Inferior parietal cortex (tissue), 1 donor: Measurements from ENCODE around the gene TMEM94.
"Not testable (repeated sequence)": the region's sequence is repeated elsewhere in the genome, so short reads cannot be mapped to it uniquely, and the experiment has no call there.

Source experiments
- DNase-seq: peaks from one replicate; pipeline ENCODE4 v3.0.0-alpha.2; 2016; ENCODE audit errors: extremely low spot score

Gene TMEM94

DNA sequence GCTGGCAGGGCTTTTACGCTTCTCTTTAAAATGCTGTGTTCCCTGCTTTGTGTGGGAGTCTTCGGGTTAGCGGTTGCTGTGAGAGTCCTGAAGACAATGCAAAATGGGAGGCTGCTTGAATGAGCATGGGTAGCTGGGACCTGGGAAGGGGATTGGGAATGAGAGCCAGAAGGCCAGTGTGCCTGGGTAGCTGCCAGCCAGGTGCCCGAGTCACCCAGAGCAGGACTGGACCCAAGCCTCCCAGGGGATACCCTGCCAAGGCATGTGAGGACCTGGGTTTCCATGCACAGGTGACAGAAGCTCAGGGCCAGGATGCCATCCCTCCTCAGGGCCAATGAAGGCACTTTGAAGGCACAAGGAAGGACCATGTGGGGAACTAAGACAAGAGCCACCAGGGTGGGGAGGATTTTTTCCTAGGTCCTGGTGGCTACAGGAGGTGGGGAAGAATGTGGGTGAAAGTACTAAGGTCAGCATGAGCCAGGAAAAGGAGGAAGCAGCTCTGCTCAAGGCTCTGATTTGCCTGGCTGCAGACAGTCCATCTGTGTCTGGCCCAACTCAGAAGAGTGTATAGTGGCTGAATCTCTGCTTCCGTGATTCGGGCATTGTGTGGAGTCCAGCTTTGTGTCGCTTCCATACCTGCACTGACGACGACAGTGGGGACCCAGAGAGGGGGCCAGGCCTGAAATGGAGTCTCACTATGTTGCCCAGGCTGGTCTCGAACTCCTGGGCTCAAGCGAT is 20.5 kb downstream of the TMEM94 start:
- no peak for DNase-seq

DNA sequence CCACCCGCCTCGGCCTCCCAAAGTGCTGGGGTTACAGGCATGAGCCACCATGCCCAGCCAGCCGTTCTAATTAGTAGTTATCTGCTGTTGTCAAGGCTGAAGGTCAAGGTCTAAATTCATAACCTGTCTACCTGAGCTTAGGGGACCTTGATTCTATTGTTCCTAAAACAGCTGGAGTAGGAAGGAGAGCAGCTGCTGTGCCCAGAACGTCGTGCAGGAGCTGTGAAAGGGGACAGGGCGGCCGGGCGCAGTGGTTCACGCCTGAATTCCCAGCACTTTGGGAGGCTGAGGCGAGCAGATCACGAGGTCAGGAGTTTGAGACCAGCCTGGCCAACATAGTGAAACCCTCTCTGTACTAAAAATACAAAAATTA is 21.0 kb downstream of the TMEM94 start:
- not testable (repeated sequence) for DNase-seq

DNA sequence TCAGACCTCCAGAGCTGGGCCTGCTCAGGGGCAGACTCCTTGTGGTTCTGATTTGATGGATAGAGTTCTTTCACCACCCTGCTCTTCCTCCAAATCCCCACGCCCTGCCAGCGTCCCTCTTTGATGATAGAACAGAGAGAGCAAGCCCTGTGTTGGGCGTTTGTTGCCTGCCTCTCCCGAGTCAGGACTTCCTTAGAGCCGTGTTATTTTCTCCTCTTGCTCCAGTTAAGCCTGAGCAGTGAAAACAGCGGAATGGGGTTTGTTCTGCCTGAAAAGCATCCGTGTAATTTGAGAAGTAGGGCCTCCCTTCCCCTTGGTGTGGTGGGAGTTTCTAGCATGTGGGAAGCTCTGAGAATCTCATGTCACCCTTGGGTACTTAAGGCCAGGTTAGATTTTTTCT is 22.1 kb downstream of the TMEM94 start:
- DNase-seq = no peak

DNA sequence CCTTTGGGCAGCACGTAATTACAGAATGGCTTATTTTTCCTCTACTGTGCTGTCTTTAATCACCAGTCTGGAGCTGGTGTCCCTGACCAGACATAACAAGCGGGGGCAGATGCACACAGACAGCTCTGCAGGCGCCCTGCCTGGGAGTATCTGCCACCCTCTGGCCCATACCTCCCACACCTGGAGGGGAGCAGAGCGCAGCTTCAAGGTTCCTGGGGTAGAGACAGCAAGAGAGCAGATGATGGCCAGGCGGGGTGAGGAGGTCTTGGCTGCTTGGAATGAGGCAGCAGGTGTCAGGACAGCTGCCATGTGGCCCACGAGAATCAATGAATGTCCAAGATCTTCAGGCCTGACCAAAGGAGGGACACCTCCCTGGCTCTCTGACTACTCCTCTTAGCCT is 23.8 kb downstream of the TMEM94 start:
- no peak for DNase-seq

DNA sequence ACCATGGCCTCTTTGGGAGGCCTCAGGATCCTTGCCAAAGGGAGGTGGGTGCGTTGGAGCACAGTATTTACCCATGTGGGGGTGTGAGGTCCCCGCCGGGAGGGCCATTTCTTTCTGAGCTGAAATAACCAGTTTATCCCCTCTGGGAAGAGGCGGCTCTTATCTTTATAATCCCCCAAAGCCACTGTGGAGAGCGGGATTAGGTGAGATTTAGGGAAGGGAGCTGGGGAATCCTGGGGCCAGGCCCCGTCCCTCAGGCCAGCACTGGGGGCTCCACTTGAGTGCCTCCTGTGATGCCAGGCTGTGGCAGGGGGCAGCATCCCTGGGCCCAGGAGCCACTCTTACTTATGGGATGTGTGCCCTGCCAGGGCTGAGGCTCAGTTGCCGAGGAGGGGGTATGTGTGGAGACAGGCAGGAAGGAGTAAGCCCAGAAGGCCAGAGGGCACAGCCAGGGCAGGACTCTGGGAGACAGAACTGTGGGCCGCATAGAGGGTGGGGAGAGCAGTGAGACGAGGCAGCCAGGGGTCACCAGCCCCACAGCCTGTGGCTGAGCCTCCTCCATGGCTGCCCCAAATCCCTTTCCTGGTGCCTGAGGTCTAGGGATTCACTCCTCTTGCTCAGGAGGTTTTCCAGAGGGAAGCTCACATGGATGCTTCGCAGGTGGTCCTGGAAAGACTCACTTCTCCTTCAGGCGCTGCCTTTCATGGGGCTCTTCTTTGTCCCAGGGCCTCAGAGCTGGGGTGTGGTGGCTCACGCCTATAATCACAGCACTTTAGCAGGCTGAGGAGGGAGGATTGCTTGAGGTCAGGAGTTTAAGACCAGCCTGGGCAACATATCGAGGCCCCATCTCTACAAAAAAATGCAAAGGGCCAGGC is 25.0 kb downstream of the TMEM94 start:
- no peak for DNase-seq

DNA sequence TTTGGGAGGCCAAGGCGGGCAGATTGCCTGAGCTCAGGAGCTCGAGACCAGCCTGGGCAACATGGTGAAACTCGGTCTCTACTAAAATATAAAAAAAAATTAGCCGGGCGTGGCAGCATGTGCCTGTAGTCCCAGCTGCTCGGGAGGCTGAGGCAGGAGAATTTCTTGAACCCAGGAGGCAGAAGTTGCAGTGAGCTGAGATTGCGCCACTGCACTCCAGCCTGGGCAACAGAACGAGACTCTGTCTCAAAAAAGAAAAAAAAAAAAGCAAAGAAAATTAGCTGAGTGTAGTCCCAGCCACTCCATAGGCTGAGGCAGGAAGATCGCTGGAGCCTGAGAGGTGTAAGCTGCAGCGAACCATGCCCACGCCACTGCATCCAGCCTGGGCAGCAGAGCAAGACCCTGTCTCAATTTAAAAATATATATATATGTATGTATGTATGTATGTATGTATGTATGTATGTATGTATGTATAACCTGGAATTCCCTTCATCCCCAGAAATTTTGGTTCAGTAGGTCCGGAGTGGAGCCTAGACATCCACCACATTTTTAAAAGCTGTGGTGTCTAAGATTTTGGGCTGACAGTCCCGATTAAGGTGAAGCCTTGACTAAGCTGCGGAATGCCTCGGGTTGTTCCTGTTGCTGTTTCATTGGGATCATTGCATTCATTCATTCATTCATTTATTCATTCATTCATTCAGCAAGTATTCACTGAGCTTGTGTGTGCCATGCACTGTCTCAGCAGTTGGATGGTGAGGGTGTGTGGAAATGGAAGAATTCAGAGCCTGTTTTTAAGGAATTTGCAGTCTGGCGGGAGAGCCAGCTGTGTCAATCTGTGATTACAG is 25.9 kb downstream of the TMEM94 start:
- DNase-seq = no peak

DNA sequence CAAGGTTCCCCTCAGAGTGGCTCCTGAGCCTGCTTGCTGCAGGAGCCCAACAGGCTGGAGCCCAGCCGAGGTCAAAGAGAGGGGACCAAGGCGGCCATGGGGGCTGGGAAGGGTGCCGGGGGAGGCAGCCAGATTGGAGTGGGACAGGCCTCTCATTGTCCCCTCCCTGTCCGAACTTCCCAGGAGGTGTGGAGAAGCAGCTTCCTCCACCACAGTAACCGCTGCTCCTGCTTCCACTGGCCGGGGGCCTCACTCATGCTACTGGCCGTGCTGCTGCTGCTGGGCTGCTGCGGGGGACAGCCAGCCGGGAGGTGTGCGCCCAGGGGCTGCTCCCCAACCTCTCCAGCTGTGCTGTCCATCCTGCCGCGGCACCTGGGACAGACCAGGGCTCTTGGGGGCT is 29.3 kb downstream of the TMEM94 start:
- no peak for DNase-seq

DNA sequence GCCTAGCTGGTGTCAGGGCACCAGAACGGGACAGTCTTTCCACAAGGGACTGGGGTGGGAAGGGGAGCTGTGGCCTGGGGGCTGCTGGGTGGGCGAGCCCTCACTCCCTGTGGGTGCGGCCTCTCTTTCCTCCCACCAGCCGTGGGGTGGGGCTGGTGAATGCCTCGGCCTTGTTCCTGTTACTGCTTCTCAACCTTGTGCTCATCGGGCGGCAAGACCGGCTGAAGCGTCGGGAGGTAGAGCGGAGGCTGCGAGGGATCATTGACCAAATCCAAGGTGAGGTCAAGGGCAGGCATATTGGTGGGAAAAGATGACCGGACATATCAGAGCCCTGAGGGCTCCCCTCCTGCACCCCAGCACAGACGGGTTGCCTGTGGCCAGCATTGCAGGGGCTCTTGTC is 29.7 kb downstream of the TMEM94 start:
- no peak for DNase-seq

DNA sequence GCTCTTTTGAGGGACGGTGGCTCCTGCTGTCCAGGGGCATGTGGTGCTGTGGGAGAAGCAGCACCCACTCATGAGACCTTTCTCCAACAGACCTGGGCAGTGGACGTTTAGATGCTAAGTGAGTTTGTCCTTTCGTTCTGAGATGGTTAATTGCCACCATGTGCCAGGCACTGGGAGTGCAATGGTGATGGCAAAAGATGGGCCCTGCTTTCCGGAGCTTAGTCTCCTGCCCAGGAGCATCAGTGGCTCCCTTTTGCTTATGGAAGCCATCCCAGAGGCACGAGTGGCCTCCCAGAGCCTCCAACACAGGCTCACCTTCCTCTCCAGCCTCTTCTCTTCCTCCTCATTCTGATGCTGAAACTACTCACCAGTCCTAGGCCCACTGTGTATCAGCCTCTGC is 30.5 kb downstream of the TMEM94 start:
- no peak for DNase-seq

DNA sequence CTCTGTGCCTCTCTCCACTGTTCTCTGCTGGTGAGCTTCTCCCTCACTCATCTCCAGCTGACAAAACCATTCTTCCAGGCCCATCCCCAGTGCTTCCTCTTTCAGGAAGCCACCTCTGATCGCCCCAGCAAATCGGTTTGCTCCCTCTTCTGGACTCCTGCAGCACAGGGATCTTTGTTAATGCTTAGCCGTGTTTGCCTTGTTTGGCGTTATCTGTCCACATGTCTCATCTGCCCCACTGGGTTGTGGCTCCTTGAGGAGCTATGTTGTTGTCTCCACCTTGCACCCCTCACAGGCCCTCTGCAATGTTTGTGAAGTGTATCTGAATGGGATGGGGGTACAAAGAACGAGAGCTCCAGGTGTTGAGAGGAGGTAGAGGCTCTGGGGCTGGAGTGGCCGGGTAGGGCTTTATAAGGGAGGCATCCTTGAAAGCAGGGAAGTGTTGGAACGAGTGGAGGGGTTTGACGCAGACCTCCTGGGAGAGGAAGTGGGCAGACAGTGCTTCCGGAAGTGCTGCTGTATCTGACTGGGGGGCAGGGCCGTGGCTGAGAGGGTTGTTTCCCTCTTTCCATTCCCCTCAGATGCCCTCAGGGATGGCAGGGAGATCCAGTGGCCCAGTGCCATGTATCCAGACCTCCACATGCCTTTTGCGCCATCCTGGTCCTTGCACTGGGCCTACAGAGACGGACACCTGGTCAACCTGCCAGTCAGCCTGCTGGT is 31.1 kb downstream of the TMEM94 start:
- no peak for DNase-seq

DNA sequence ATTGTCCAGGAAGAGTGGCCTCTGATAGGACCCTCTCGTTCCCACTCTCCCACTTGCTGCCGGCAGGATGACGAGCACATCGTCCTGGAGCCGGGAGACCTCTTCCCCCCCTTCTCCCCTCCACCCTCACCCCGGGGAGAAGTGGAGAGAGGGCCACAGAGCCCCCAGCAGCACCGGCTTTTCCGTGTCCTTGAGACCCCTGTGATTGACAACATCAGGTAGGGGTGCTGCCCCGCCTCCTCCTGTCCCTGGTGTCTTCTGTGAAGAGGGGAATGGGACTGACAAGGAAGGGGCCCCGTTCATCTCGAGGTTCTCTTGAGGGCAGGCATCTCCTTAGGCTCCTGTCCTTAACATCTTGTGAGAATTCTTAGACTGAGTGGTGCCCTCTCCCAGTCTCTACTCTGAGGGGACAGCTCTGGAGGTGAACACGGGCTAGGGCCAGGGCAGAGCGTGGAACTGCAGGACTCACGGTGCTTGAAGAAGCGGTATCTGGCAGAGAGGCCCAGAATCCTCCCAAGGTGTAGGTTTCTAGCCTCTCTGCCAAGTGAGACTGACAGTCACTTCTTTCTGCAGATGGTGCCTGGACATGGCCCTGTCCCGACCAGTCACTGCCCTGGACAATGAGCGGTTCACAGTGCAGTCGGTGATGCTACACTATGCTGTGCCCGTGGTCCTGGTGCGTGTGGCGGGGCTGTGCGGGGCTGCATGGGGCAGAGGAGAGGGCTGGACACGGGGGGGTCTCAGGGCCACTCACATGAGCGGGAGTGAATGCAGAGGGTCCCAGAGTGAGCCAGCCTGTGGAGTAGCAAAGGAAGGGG is 32.5 kb downstream of the TMEM94 start:
- no peak for DNase-seq

DNA sequence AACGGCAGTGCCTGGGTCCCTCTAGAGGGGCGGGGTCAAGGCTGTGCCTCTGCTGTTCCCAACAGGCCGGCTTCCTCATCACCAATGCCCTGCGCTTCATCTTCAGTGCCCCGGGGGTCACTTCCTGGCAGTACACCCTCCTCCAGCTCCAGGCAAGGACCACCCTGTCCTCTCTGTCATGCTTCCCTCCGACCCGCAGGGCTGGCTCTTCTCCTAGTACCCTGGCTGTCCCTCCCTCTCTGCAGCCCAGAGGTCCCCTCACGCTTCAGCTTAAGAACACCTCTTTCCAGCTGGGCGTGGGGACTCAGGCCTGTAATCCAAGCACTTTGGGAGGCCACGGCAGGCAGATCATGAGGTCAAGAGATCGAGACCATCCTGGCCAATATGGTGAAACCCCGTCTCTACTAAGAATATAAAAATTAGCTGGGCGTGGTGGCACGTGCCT is 33.1 kb downstream of the TMEM94 start:
- DNase-seq = no peak

DNA sequence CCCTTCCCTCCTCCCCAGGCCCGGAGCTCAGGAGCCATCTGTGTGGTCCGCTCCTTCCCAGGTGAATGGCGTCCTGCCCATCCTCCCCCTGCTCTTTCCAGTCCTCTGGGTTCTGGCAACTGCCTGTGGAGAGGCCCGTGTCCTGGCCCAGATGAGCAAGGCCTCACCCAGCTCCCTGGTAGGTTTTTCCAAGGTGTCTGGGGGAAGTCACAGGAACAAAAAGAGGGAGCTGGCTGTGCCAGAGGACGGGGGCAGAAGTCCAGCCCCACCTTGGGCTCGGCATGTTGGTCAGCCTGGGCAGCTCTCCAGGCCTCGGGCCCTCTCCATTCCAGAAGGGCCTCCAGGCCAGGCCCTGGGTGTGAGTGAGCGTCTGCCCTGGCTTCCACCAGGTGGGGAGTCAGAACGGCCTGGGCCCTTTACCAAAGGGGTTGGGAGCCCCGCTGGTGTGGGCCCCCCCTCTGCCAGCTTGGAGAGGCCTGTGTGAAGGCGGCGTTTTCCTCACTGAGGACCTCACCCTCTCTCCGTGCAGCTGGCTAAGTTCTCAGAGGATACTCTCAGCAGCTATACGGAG is 33.8 kb downstream of the TMEM94 start:
- no peak for DNase-seq

DNA sequence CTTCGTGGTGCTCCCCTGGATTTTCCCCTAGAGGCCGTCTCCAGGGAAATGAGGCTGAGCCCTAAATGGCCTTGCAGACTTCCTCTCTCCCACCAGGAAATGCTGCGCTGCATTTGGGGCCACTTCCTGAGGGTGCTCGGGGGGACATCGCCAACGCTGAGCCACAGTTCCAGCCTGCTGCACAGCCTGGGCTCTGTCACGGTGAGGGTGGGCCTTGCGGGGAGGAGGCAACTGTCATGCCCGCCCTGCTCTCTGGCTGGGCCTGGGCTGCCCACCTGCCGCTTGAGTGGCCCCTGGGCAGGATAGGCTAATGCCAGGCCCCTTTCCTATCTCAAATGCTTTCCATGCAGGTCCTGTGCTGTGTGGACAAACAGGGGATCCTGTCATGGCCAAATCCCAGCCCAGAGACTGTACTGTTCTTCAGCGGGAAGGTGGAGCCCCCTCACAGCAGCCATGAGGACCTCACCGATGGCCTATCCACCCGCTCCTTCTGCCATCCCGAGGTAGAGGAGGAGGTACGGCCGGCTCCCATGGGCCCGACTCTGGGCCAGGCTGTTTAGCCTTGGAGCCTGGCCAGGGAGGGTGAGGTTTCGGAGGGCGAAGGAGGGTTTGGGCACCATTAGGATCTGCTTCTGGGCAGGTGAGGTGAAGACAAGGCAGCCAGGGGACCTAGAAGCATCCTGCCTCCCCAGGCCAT is 34.7 kb downstream of the TMEM94 start:
- DNase-seq = no peak

DNA sequence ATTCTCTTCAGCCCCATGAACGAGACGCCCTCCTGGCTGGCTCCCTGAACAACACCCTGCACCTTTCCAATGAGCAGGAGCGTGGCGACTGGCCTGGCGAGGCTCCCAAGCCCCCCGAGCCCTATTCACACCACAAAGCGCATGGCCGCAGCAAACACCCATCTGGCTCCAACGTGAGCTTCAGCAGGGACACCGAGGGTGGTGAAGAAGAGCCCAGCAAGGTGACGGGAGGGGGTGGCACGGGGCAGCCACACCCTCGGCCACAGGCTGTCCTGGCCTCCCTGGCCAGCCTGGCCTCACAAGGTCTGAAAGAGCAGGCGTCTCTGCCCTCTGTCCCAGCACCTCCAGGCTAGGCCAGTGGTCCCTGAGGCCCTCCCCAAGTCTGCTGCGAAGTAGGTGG is 35.2 kb downstream of the TMEM94 start:
- no peak for DNase-seq

DNA sequence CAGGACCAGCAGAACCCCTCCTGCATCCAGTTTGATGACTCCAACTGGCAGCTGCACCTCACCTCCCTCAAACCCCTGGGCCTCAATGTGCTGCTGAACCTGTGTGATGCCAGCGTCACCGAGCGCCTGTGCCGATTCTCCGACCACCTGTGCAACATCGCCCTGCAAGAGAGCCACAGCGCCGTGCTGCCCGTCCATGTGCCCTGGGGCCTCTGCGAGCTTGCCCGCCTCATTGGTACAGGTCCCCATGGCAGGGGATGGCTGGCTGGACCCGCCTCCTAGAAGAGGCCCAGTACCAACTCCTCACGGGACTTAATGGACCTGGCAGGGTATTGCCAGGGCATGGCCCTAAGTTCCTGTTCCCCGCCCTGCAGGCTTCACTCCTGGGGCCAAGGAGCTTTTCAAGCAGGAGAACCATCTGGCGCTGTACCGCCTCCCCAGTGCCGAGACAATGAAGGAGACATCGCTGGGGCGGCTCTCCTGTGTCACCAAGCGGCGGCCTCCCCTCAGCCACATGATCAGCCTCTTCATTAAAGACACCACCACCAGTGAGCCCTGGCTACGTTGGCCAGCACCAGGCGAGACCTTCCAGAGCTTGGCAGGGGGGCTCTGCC is 36.2 kb downstream of the TMEM94 start:
- DNase-seq = no peak

DNA sequence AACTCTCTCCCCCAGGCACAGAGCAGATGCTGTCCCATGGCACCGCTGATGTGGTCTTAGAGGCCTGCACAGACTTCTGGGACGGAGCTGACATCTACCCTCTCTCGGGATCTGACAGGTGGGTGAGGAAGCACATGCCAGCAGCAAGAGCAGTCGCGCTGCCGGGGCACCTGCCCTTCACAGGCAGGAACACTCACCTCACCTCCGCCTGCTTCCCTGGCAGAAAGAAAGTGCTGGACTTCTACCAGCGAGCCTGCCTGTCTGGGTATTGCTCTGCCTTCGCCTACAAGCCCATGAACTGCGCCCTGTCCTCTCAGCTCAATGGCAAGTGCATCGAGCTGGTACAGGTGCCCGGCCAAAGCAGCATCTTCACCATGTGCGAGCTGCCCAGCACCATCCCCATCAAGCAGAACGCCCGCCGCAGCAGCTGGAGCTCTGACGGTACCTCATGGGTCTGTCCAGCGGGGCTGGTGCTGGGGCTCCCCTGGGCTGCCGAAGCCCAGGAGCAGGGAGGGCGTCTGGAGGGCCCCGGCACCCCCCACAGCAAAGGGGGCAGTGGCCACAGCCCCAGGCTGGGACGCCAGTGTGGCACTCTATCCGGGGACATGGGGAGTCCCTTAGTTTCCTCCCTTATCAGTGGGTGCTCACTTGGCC is 37.2 kb downstream of the TMEM94 start:
- DNase-seq = no peak

DNA sequence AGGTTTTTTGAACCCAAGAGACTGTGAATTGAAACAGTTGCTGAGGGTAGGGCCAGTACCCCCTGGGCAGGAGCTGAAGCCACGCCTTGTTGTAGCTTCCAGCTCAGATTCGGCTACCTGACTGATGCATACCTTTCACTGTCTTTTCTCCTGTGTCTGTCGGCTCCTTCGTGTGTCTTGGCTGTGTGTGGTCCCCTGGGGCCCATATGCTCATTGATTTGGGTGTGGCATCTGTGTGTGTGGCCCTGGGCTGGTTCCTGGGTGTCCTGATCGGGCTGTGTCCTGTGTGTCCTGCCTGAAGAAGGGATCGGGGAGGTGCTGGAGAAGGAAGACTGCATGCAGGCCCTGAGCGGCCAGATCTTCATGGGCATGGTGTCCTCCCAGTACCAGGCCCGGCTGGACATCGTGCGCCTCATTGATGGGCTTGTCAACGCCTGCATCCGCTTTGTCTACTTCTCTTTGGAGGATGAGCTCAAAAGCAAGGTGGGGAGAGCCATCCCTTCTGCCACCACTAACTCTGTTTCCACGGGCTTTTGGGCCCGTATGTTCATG is 38.0 kb downstream of the TMEM94 start:
- DNase-seq = no peak

DNA sequence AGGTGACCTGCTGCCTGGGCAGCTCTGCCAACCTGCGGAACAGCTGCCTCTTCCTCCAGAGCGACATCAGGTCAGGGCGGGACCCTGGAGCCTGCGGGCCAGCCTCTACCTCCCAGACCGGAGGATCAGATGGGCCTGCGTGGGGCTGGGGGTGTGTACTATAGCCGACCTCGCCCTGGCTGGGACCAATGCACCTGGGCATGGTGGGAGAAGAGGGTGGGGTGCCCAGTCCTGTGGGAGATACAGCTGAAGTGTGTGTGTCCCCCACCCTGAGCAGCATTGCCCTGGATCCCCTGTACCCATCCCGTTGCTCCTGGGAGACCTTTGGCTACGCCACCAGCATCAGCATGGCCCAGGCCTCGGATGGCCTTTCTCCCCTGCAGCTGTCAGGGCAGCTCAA is 39.6 kb downstream of the TMEM94 start:
- DNase-seq = no peak
